HepG2 (cell line): Measurements from ENCODE around the gene F12. TPM values are rescaled to one million over a fixed set of nuclear protein-coding genes. Genes with fewer than 3 reads are reported as not detected.
A peak's percentile ranks its signal among the peaks of the same experiment; 100 is the strongest.

Source experiments
- ARHGAP35 ChIP-seq: sonication (generic); formaldehyde crosslinking; IDR thresholded peaks from 2 replicates; pipeline ENCODE4 v1.9.0; 2022; ENCODE audit warnings: mild to moderate bottlenecking, inconsistent platforms, moderate library complexity, missing genetic modification reagents, borderline replicate concordance
- BATF2 ChIP-seq: sonication (generic); formaldehyde crosslinking; IDR thresholded peaks from 2 replicates; pipeline ENCODE4 v1.8.0; 2022; ENCODE audit warnings: mild to moderate bottlenecking, missing genetic modification reagents, moderate library complexity
- BORCS8-MEF2B ChIP-seq: sonication (generic); formaldehyde crosslinking; IDR thresholded peaks from 2 replicates; pipeline ENCODE4 v1.8.0; 2022; ENCODE audit warnings: mild to moderate bottlenecking, missing genetic modification reagents
- CBX5 ChIP-seq: sonication (generic); formaldehyde crosslinking; IDR thresholded peaks from 2 replicates; pipeline ENCODE4 v1.4.0; 2020; ENCODE audit warnings: missing genetic modification reagents, borderline replicate concordance
- CEBPB ChIP-seq: IDR thresholded peaks from 2 replicates; pipeline ENCODE4 v1.6.1; 2011; ENCODE audit warnings: low read depth, low read length, improper control_type of control experiment, borderline replicate concordance
- DNMT1 ChIP-seq: sonication (generic); formaldehyde crosslinking; IDR thresholded peaks from 2 replicates; pipeline ENCODE4 v1.5.1; 2020; ENCODE audit warnings: mild to moderate bottlenecking, missing genetic modification reagents
- FOXM1 ChIP-seq: sonication (generic); formaldehyde crosslinking; IDR thresholded peaks from 2 replicates; pipeline ENCODE4 v1.5.0; 2020; ENCODE audit warnings: missing genetic modification reagents
- GTF2F1 ChIP-seq: fragments of 150-350 bp; IDR thresholded peaks from 2 replicates; pipeline ENCODE4 v1.6.1; 2014; ENCODE audit warnings: low read length
- NPAS2 ChIP-seq: sonication (generic); formaldehyde crosslinking; IDR thresholded peaks from 2 replicates; pipeline ENCODE4 v1.8.0; 2022; ENCODE audit warnings: mild to moderate bottlenecking, missing genetic modification reagents, borderline replicate concordance
- PHF5A ChIP-seq: IDR thresholded peaks from one replicate; pipeline ENCODE4 v1.6.1; 2018; ENCODE audit warnings: low read depth, missing genetic modification reagents; ENCODE audit not compliant: unreplicated experiment
- RELA ChIP-seq: sonication (generic); formaldehyde crosslinking; IDR thresholded peaks from 2 replicates; pipeline ENCODE4 v1.4.0; 2020; ENCODE audit warnings: missing genetic modification reagents
- THAP7 ChIP-seq: sonication (generic); formaldehyde crosslinking; IDR thresholded peaks from 2 replicates; pipeline ENCODE4 v1.8.1; 2023; ENCODE audit warnings: mild to moderate bottlenecking, missing genetic modification reagents
- ZC3H13 ChIP-seq: sonication (generic); formaldehyde crosslinking; IDR thresholded peaks from 2 replicates; pipeline ENCODE4 v1.8.1; 2023; ENCODE audit warnings: mild to moderate bottlenecking, missing genetic modification reagents, moderate library complexity
- ZNF101 ChIP-seq: sonication (generic); formaldehyde crosslinking; IDR thresholded peaks from 2 replicates; pipeline ENCODE4 v1.4.0; 2020; ENCODE audit warnings: mild to moderate bottlenecking, low read depth, missing genetic modification reagents, borderline replicate concordance
- ZNF143 ChIP-seq: sonication (generic); formaldehyde crosslinking; IDR thresholded peaks from 2 replicates; pipeline ENCODE4 v1.4.0; 2020; ENCODE audit warnings: missing genetic modification reagents
- ZNF276 ChIP-seq: sonication (generic); formaldehyde crosslinking; IDR thresholded peaks from 2 replicates; pipeline ENCODE4 v1.4.0; 2020; ENCODE audit warnings: mild to moderate bottlenecking, low read depth, missing genetic modification reagents
- ZNF496 ChIP-seq: sonication (generic); formaldehyde crosslinking; IDR thresholded peaks from 2 replicates; pipeline ENCODE4 v1.8.1; 2023; ENCODE audit warnings: mild to moderate bottlenecking, moderate library complexity, missing genetic modification reagents; ENCODE audit not compliant: insufficient replicate concordance
- ZNF605 ChIP-seq: sonication (generic); formaldehyde crosslinking; IDR thresholded peaks from 2 replicates; pipeline ENCODE4 v1.8.0; 2022; ENCODE audit warnings: mild to moderate bottlenecking, missing genetic modification reagents
- ZNF766 ChIP-seq: sonication (generic); formaldehyde crosslinking; IDR thresholded peaks from 2 replicates; pipeline ENCODE4 v1.5.0; 2020; ENCODE audit warnings: missing genetic modification reagents, borderline replicate concordance
- ZZZ3 ChIP-seq: sonication (generic); formaldehyde crosslinking; IDR thresholded peaks from 2 replicates; pipeline ENCODE4 v1.4.0; 2020; ENCODE audit warnings: missing genetic modification reagents, mild to moderate bottlenecking, borderline replicate concordance
- polyA plus RNA-seq, 8 experiments: library from polyadenylated mRNA; depleted of rRNA in 3 of 8; stranded (reverse) in 7 of 8; unstranded in 1 of 8; fragments of >200 nt; fragmentation: Illumina TruSeq in 4 of 8; extraction: Trizol in 4 of 8; gene quantifications; 2 replicates each; pipeline versions ENCODE4 v1.2.1 to v1.2.3, GENCODE V29; 2011 to 2016; ENCODE audit warnings: low read depth in 4 of 8, missing spikeins in 1 of 8, mixed read lengths in 1 of 8; ENCODE audit not compliant: insufficient read depth in 1 of 8
- total RNA-seq, 5 experiments: library from RNA; depleted of rRNA; stranded (reverse); fragments of >200 nt; fragmentation: Illumina TruSeq; extraction: Trizol; gene quantifications; 2 replicates each; pipeline ENCODE4 v1.2.3, GENCODE V29; 2016; ENCODE audit warnings: low read depth in 1 of 5
- TF ChIP-seq, protein P1 (sequence below): sonication (generic); formaldehyde crosslinking; IDR thresholded peaks from 2 replicates; pipeline ENCODE4 v1.5.1; 2020; ENCODE audit warnings: missing genetic modification reagents, mild to moderate bottlenecking, borderline replicate concordance
- TF ChIP-seq, protein P2 (sequence below): sonication (generic); formaldehyde crosslinking; IDR thresholded peaks from 2 replicates; pipeline ENCODE4 v1.5.1; 2020; ENCODE audit warnings: missing genetic modification reagents, mild to moderate bottlenecking, borderline replicate concordance

The F12 gene
- total and polyA plus RNA-seq, 2 of the 13 experiments (the other 11 are each of a cell fraction or from before 2014, with no cell fraction given), result 2.5 to 3.0 TPM

DNA sequence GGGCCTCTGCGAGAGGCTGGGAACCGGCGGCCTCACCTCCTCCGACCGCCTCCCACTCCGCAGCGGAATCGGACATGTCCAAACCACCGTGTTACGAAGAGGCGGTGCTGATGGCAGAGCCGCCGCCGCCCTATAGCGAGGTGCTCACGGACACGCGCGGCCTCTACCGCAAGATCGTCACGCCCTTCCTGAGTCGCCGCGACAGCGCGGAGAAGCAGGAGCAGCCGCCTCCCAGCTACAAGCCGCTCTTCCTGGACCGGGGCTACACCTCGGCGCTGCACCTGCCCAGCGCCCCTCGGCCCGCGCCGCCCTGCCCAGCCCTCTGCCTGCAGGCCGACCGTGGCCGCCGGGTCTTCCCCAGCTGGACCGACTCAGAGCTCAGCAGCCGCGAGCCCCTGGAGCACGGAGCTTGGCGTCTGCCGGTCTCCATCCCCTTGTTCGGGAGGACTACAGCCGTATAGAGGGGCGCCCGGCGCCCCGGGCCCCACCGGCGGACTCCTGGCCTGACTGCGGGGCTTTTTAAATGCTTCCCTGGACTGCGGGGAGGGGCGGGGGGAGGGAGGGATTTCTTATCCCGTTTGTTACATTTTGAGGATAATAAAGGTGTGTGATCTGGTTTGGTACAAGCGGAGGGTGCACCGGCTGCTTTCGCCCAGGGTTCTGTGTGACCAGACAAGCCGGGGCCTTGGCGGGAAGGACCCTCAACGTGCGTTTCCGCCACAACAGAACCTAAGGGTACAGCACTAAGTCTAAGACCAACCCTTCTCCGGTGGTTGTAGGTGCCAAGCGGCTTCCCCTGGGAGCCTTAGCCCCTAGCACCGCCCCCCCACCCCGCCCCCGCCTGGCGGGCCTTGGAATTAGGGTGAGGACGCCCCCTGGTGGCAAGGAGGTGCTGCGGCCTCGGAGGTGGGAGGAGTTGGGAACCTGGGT lies 46.6 kb upstream of the F12 start (continued):
- no peak for TF ChIP-seq FOXM1 (CRISPR knock-in tag)
- TF ChIP-seq ZNF143 (CRISPR knock-in tag), result no peak
- no peak for TF ChIP-seq BATF2 (CRISPR knock-in tag)
- TF ChIP-seq DNMT1 (CRISPR knock-in tag), result no peak
- no peak for TF ChIP-seq CEBPB
- no peak for TF ChIP-seq ZNF496 (CRISPR knock-in tag)
- no peak for TF ChIP-seq NPAS2 (CRISPR knock-in tag)
- no peak; the same call in 1 of the 2 replicates for TF ChIP-seq THAP7 (CRISPR knock-in tag)
- TF ChIP-seq ZNF766, result no peak
- no peak for TF ChIP-seq BORCS8-MEF2B (CRISPR knock-in tag)
- no peak for TF ChIP-seq GTF2F1
- TF ChIP-seq, protein P1, sequence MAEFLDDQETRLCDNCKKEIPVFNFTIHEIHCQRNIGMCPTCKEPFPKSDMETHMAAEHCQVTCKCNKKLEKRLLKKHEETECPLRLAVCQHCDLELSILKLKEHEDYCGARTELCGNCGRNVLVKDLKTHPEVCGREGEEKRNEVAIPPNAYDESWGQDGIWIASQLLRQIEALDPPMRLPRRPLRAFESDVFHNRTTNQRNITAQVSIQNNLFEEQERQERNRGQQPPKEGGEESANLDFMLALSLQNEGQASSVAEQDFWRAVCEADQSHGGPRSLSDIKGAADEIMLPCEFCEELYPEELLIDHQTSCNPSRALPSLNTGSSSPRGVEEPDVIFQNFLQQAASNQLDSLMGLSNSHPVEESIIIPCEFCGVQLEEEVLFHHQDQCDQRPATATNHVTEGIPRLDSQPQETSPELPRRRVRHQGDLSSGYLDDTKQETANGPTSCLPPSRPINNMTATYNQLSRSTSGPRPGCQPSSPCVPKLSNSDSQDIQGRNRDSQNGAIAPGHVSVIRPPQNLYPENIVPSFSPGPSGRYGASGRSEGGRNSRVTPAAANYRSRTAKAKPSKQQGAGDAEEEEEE (CRISPR knock-in tag), result no peak
- TF ChIP-seq ZNF276 (CRISPR knock-in tag), result no peak
- no peak for TF ChIP-seq ZNF101 (CRISPR knock-in tag)
- TF ChIP-seq, protein P2, sequence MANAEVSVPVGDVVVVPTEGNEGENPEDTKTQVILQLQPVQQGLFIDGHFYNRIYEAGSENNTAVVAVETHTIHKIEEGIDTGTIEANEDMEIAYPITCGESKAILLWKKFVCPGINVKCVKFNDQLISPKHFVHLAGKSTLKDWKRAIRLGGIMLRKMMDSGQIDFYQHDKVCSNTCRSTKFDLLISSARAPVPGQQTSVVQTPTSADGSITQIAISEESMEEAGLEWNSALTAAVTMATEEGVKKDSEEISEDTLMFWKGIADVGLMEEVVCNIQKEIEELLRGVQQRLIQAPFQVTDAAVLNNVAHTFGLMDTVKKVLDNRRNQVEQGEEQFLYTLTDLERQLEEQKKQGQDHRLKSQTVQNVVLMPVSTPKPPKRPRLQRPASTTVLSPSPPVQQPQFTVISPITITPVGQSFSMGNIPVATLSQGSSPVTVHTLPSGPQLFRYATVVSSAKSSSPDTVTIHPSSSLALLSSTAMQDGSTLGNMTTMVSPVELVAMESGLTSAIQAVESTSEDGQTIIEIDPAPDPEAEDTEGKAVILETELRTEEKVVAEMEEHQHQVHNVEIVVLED (CRISPR knock-in tag), result no peak
- peak; percentile 10; the same call in 1 of the 2 replicates for TF ChIP-seq CBX5 (CRISPR knock-in tag)
- TF ChIP-seq ZNF605 (CRISPR knock-in tag), result 0 out of 2 replicates have a peak, but pooled peaks have one; percentile 11
- no peak for TF ChIP-seq PHF5A (CRISPR knock-in tag)
- no peak for TF ChIP-seq ARHGAP35 (CRISPR knock-in tag)
- TF ChIP-seq ZZZ3 (CRISPR knock-in tag), result no peak
- no peak for TF ChIP-seq RELA (CRISPR knock-in tag)
- TF ChIP-seq ZC3H13, result peak; percentile 15; the same call in 1 of the 2 replicates
